GM12873 (cell line): Measurements from ENCODE around the gene MYO18A.

ENCODE experiments used
- CTCF ChIP-seq: IDR thresholded peaks from 2 replicates; pipeline ENCODE4 v1.5.1; 2012; ENCODE audit warnings: low read depth, mild to moderate bottlenecking, moderate library complexity, low read length, control low read depth; ENCODE audit not compliant: insufficient read depth; ENCODE audit errors: missing control alignments

MYO18A gene

GRCh38 chr17:29048440-29049368 lies 131.5 kb downstream of the MYO18A start:
- no peak for TF ChIP-seq CTCF

GRCh38 chr17:29046473-29046839 lies 133.7 kb downstream of the MYO18A start:
- no peak for TF ChIP-seq CTCF

GRCh38 chr17:29045734-29046472 lies 134.3 kb downstream of the MYO18A start:
- no peak for TF ChIP-seq CTCF

- TF ChIP-seq CTCF = no peak
These were observed 135.2 kb downstream of the MYO18A start for GRCh38 chr17:29045026-29045425.

- no peak for TF ChIP-seq CTCF
These were observed 136.6 kb downstream of the MYO18A start for GRCh38 chr17:29043539-29044145.

GRCh38 chr17:29042679-29043538 lies 137.3 kb downstream of the MYO18A start, which contains the start of gene PIPOX:
TSS of gene PIPOX (plus strand) at chr17:29043141. CDS start at chr17:29043226, 85 bp downstream.
- TF ChIP-seq CTCF = no peak
